HG03175 (cell line): Measurements from ENCODE around the gene RAB44.
"Not testable (repeated sequence)": the region's sequence is repeated elsewhere in the genome, so short reads cannot be mapped to it uniquely, and the experiment has no call there.

ENCODE experiments used
- ATAC-seq: cut with Tn5 transposase; IDR thresholded peaks from one replicate; pipeline ENCODE4 v1.9.1; 2021; ENCODE audit warnings: mild to moderate bottlenecking, moderate library complexity; ENCODE audit not compliant: unreplicated experiment

RAB44 gene, protein sequence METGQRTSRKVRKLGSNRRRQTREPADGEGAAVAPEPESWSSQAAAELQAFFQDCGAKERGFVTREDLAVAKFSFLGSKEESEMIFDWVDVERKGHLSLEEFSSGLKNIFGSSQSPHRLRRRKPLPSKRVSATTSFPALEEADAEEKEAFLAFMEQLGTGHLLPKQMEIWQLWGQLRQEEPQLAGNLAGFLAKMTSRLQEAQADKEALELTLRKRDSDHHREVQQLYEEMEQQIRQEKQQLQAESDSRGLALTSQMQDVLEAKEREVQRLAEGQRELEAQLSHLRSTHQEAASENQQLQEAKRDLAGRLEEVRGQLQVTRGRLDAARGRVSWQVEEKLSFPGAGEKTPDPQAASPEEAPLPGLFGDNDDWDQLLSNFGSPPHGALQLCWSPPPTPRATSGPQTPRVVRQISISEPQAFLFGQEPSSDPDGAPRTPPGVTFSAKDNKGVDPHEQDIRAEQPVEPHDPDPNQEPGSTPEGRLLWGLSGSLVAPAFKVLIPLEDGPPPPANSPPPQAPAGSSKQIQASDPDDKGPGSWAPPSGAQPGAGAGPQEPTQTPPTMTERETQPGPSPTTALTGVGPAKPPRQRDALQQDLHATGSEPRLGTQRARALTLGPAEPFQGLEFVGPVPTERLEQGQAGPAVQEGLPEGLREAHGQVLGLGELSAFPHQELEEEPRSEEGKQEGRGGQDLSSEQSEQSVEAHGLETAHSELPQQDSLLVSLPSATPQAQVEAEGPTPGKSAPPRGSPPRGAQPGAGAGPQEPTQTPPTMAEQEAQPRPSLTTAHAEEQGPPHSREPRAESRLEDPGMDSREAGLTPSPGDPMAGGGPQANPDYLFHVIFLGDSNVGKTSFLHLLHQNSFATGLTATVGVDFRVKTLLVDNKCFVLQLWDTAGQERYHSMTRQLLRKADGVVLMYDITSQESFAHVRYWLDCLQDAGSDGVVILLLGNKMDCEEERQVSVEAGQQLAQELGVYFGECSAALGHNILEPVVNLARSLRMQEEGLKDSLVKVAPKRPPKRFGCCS

DNA sequence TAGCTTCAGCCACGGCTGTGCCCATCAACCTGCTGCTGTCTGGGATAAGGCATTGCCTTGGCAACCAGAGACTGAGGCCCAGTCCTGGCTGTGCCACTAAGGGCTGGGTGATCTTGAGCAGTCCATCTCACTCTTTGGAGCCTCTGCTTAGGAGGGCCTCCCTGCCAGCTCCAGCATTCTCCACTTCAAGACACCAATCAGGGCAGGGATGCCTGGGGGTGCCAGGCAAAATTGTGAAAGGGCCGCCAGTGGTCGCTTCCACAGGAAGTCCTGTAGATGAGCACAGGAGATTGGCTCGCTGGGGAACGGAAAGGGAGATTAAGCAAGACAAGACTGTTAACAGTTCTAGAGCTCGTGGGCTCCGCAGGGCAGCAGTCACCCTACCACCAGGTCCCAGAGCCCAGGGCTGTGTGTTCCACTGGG is at the start of gene RAB44:
Gene RAB44, plus strand, starts transcription at position 346 of the 423 bp plus-strand sequence. CDS start 6,410 bp downstream, outside the sequence.
- no peak for ATAC-seq

DNA sequence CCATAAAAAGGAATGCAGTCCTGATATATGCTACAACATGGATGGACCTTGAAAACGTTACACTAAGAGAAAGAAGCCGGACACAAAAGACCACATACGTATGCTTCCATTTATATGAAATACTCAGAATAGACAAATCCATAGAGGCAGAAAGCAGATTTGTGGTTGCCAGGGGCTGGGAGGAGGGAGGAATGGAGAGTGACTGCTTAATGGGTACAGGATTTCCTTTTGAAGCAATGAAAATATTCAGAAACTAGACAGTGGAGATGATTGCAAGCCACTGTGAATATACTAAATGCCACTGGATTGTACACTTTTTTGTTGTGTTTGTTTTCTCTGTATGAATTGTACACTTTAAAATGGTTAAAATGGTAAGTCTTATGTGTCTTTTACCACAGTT is 48.5 kb upstream of the RAB44 start:
- no peak for ATAC-seq

DNA sequence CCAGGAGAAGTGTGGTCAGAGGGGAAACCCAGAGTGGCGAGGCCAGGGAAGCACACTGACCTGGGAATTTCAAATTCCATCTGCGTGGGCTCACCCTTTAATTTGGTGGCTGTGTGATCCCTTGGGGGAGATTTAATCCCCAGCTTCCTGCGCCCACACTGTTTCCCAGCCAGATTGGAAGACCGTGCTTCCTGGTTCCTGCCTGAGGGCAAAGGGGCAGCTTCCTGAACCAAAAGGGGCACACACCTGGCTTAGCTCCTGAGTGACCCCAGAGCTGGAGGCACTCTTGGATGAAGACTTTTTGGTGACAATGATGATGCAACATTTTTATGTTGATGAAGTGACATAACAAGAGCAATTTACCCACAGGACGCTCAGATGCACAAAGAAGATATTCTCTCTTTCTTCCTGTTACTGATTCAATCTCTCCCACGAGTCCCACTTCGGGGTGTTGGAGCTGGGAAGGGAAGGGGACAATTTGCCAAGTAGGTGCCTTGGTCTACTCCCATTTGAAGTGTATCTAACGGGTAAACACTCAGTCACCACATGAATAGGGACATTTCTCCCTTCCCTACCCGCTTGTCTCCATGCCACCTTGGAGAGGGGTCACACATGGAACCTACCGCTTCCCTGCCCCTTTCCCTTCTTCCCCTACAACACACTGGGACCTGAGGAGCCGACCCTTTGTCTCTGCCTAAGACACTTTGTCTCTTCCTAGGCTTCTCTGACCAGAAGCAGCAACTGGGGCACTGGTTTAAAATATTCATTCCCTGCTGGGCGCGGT is 47.7 kb upstream of the RAB44 start:
- no peak for ATAC-seq

DNA sequence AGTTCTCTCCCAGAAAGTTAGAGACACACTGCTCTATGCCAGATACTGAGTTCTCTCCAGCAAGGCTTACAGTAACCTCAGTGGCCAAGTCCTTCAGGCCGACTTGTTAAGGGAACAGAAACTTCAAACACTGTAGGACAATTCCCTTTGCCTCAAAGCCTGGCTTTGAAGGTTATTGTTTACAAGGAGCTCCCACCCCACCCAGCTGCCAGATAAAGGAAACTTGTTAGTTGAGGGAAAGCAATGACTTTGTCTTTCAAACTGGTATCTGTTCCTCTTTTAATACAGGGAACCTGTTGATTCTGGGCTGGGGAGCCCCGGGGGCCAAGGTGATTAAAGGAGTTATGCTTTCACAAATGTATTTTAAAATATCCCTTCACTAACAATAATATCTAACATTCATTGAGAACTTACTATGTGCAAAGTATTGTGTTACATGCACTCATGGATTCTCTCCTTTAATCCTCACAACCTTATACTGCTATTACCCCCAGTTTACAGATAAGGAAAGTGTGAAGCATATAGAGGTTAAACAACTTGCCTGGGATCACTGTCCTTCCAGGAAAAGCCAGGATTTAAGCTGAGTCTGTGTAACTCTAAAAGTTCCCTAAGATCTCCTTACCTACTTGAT is 46.7 kb upstream of the RAB44 start:
- ATAC-seq = peak; percentile 61

DNA sequence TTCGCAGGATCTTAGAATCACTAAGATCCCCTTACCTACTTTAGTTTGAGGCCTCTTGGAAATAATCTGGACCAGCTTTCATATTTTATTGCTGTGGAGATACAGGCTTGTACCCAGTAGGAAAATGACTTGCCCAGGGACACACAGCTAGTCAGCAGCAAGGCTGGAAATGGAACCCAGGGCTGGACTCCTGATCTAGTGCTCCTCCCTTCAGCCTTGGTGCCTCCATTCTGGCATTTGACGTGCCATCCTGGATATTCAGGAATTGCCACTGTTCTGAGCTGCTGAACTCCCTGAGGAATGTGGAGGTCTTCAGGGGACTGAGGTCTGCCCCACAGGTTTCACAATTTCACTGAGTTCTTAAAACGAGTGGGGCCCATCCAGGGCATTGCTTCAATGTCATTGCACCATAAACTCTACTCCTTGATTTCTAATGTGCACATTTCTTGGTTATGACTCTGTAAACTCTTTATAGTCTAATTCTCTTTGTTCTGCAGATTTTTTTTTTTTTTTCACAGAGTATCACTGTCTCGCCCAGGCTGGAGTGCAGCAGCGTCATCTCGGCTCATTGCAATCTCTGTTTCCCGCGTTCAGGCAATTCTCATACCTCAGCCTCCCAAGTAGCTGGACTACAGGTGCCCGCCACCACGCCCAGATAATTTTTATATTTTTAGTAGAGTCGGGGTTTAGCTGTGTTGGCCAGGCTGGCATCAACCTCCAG is 45.8 kb upstream of the RAB44 start:
- ATAC-seq = no peak

DNA sequence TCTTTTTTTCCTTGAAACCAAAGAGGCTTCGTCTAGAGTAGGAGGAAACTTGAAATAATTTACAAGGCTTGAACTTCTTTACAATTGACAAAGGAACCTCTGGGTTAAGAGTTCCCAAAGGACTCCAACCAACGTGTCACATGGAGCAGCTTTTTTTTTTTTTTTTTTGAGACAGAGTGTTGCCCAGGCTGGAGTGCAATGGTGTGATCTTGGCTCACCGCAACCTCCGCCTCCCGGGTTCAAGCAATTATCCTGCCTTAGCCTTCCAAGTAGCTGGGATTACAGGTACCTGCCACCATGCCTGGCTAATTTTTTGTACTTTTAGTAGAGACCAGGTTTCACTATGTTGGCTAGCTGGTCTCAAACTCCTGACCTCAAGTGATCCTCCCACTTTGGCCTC is 43.2 kb upstream of the RAB44 start:
- not testable (repeated sequence) for ATAC-seq

DNA sequence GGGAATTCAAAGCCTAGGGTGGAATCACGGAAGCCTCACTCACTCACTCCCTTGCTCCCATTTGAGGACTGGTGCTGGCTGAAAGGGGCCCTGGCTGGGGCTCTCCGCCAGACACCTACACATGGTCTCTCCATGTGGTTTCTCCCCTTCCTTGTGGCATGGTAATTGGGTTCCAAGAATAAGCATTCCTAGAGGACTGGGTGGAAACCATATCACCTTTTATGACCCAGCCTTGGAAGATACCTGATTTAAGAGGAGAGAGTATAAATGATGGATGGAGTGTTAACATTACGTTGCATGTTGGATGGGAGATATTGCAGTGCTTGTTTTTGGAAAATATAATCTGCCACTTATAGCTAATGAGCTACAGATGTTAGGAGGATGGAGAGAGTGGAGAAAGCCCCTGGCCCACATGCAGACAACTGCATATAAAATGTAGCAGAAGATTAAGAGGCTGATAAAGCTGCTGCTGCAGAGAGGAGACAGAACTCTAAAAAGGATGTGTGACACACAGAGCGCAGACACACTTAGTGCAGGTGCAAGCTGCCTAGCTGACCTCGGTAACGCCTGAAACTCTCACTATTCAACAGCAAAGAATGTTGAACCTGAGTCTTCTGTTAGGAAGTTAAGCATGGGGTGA is 42.4 kb upstream of the RAB44 start:
- ATAC-seq = no peak

DNA sequence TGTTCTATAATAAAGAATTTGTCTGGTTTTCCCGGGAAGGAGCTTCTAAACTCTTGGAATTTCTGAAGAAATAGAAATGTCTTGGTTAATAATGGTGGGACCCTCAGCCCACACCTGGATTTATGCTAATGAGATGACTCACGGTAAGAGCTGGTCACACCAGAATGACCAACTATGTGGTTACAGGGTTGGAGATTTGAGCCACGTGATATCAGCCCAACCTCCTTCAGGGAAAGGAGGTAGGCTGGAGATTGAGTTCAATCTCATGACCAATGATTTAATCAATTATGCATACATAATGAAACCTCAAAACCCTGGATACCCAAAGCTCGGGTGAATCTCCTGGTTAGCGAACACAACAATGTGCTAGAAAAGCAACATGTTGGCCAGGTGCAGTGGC is 41.2 kb upstream of the RAB44 start:
- no peak for ATAC-seq

DNA sequence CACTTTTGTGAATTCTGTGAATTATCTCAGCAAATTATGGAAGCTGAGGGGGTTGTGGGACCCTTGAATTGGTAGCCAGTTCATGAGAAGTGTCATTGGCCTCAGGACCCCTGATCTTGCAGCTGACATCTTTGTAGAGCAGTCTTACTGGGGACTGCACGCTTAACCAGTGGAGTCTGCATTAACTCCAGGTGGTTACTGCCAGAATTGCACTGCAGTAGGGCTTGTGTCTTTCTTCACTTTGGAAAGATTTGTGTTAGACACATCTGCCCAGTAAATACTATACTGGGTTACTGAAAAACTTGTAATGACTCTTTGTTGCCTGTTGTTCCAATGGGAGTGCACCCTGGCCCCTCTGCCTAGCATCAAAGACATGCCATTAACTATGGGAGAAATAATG is 40.4 kb upstream of the RAB44 start:
- ATAC-seq = no peak

DNA sequence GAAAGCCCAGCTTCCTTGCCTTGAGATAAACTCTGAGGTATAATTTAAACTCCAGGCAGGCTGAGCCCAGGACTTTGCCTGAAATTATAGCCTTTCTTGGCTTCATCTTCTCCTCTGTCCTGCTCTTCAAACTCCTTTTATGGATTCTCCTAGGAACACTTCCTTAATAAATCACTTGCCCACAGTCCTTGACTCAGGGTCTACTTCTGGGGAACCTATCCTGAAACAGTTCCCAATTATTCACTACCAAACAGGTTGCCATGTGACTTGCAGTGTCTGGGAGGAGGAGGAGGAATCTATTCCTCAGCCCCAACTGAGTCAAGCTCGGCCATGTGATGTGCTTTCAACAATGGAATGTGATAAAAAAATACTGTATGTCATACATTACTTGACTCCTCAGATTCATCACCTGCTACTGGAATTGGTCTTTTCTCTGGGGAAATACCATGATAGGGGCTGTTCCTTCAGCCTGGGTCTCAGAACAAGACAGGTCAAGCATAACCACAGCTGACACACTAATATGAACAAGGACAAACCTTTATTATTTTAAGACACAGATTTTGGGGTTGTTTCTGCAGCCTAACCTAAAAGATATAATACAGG is 39.6 kb upstream of the RAB44 start:
- no peak for ATAC-seq

DNA sequence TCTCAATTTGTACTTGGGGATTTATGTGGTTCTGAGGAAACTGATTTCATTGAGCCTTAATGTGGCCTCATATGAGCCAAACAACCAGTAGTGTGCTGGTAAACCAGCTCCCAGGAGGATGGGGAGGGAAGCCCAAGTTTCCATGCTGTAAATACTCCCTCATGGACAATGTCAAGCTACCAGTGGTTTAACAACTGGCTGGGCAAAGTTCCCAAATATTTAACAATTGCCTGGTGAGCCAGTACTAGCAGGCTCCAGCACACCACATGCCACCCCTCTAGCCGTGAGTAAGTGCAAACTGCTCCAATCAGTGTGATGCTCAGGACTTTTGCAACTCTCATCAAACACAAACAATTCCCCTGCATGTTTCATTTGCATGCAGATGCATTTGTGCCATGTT is 38.4 kb upstream of the RAB44 start:
- no peak for ATAC-seq

DNA sequence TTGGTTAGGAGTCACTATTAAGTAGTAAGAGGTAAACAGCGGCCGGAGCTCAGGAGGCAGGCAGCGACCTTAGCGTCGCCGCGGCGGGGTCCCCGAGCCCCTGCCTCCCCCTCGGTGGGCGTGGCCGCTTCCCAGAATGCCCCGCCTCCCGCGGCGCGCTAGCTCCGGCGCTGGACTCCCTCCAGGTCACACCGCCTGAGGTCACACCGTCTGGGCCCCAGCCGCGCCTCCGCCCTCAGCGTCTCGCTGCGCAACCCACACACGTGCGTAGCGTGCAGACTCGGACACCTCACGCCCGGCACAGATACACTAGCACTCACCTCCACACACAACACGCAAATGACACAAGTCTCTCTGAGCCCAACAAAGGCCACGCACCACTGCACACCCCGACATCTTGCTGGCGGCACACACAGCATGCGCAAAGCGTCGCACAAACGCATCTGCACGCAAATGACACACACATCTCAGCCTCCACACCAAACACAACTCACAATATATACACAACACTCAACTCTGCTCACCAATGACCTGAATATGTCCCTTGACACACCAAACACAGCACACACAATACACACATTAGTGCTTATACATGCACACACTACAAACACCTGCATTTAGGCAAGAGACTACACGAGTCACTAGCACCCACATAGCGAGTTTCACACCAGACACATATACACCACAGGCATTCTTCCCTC is 36.7 kb upstream of the RAB44 start:
- ATAC-seq = no peak

DNA sequence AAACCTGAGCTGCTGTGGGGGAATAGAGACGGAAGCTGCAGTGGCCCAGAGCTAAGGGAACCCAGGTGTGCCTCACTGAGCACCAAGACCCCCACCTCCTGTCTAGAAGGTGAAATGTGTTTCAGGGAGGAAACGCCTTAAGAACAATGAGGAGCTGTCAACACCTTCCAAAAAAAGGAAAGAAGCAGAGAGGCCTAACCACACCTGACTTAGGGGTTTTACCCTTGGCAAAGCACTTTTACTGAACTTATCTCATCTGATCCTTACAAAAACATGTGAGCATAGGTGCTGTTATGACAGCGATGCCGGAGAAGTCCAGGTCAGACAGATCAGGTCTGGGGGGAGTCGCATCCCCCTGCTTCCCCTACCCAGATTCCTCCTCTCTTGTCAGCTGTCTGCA is 35.2 kb upstream of the RAB44 start:
- ATAC-seq = no peak

DNA sequence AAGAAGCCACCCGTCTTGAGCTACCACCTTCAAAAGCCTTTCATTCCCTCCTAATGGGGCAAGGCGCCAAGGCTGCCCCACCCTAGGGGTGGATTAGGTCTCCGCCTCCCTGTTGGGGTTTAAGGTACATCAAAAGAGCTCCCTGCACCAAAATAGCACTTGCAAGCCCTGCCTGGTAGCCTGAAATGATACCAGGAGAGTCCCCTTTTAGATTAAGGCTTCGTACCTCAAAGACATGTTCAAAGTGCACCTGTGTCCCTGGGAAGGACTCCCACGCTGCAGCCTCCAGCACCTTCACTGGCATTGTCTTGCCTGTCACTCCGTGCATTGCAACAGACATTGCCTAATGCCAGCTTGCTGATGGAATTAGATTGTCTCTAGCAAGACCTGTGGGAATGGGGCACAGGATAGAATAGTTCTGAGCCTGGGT is 34.8 kb upstream of the RAB44 start:
- no peak for ATAC-seq

DNA sequence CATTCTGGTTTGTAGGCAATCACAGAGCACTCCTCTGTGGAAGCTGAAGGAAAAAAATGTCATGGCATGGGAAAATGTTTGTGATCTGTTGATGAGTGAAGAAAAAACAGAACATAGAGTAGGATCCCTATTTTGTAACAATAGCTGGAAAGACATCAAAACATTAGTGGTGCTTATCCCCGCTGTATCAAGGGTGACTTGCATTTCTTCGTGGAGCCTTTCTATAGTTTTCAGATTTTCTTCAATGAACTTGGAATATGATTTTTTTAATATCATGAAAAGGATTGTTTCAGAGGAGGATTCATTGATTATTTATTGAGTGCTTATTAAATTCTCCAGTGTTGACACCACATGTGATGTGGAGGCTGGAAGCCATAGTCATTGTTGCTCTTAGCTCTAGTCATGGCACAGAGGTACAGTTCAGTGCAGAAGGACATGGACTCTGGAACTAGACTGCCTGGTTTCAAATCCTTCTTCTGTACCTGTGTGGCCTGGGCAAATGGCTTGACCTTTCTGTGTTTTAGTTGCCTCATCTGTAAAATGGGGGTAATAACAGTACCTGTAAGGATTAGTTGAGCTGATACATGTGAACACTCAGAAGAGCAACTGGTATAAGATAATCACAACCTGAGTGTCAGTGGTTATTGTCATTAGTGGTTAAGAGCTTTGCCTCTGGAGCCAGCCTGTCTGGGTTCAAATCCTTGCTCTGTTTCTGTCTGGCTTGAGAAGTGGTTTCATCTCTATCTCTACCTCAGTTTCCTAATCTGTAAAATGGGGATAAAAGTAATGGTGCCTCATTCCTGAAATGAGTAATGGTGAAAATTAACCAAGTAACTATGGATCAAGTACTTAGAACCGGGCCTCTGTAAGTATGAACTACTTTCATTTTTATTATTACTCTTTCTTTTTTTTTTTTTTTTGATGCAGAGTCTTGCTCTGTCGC is 33.9 kb upstream of the RAB44 start:
- ATAC-seq = no peak

DNA sequence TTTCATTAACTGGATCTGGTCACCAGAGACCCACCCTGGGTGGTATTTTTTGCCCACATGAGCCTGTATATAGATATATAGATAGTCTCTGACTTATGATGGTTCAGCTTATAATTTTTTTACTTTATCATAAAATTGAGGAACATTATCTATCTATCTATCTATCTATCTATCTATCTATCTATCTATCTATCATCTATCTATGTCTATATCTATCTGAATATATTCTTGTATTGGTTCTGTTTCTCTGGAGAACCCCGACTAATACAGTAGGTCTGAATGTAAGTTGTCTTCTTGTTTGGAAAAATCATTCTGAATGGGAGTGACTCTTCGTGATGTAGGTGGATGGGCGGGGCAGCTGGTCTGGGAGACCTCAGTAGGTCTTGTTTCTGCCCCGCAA is 32.4 kb upstream of the RAB44 start:
- ATAC-seq = no peak

DNA sequence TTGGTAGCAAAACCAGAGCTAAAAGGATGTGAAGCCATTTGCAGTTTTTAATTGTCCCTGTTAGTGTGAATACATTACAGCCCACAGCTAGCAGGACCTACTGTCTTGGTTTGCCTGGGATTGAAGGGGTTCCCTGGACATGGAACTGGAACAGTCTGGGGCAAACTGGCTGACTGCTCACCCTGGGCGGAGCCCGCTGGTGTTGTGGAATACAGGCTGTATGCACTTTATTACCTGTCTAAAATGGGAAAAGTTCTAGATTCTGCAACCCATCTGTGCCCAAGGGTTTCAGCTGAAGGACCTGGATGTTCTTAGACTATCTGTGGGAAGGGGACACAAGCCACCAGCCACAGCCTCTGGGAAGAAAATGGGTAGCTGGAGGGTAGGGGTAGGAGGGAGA is 31.3 kb upstream of the RAB44 start:
- ATAC-seq = no peak
